CD14-positive monocyte (primary cell): ENCODE measurements around the gene SMARCD2. TPM values are rescaled to one million over a fixed set of nuclear protein-coding genes. Genes with fewer than 3 reads are reported as not detected.
A peak's percentile ranks its signal among the peaks of the same experiment; 100 is the strongest.

Experiments used
- DNase-seq, 3 donors: peaks; one replicate each; pipeline ENCODE4 v3.0.0-alpha.2; 2011 to 2022
- H2AFZ ChIP-seq: 2 replicates; pipeline ENCODE4 v1.6.0; 2012; ENCODE audit warnings: mild to moderate bottlenecking, low read depth, low read length, inconsistent platforms; ENCODE audit not compliant: insufficient read depth, poor library complexity, severe bottlenecking
- H3K27ac ChIP-seq, 2 donors: 1 replicate in 1 of 2; 2 replicates in 1 of 2; pipeline ENCODE4 v1.5.1; 2012 to 2013; ENCODE audit warnings: low read length in 2 of 2, control low read depth in 1 of 2, inconsistent platforms in 1 of 2, low read depth in 1 of 2, mild to moderate bottlenecking in 1 of 2
- H3K27me3 ChIP-seq, 2 donors: one replicate each; pipeline versions ENCODE4 v1.6.0 to v1.6.1; 2011 to 2013; ENCODE audit warnings: low read length in 2 of 2; ENCODE audit not compliant: control insufficient read depth in 2 of 2, insufficient read depth in 2 of 2
- H3K36me3 ChIP-seq, 2 donors: replicated peaks in 1 of 2; 1 replicate in 1 of 2; 2 replicates in 1 of 2; pipeline versions ENCODE4 v1.5.1 to v1.6.1; 2012 to 2013; ENCODE audit warnings: low read length in 2 of 2, control low read depth in 1 of 2, inconsistent platforms in 1 of 2, mild to moderate bottlenecking in 1 of 2; ENCODE audit not compliant: insufficient read depth in 2 of 2, control insufficient read depth in 1 of 2
- H3K4me1 ChIP-seq, 2 donors: 1 replicate in 1 of 2; 2 replicates in 1 of 2; pipeline versions ENCODE4 v1.5.1 to v1.6.1; 2012 to 2013; ENCODE audit warnings: low read length in 2 of 2, control low read depth in 1 of 2, inconsistent platforms in 1 of 2, mild to moderate bottlenecking in 1 of 2, moderate library complexity in 1 of 2; ENCODE audit not compliant: insufficient read depth in 2 of 2, control insufficient read depth in 1 of 2
- H3K4me2 ChIP-seq: replicated peaks from 2 replicates; pipeline ENCODE3; 2012; ENCODE audit warnings: low read length, moderate library complexity, mild to moderate bottlenecking; ENCODE audit not compliant: poor library complexity, severe bottlenecking; ENCODE audit errors: extremely low read depth
- H3K4me3 ChIP-seq, 3 experiments: fragments of 200-600 bp in 1 of 3; sonication (generic) in 1 of 3; replicated peaks in 1 of 3; 1 replicate in 2 of 3; 2 replicates in 1 of 3; pipeline ENCODE4 v1.5.1; 2011 to 2013; ENCODE audit warnings: low read length in 3 of 3, mild to moderate bottlenecking in 3 of 3, control low read depth in 2 of 3, low read depth in 2 of 3, inconsistent platforms in 1 of 3, moderate library complexity in 1 of 3
- H3K79me2 ChIP-seq: 2 replicates; pipeline ENCODE4 v1.6.0; 2012; ENCODE audit warnings: mild to moderate bottlenecking, control low read depth, inconsistent platforms, low read length, moderate library complexity; ENCODE audit not compliant: insufficient read depth
- H3K9ac ChIP-seq: 2 replicates; pipeline ENCODE4 v1.6.0; 2017; ENCODE audit warnings: low read length, mild to moderate bottlenecking; ENCODE audit not compliant: insufficient read depth, poor library complexity, severe bottlenecking
- H3K9me3 ChIP-seq, 2 donors: replicated peaks in 1 of 2; 1 replicate in 1 of 2; 2 replicates in 1 of 2; pipeline versions ENCODE4 v1.5.1 to v1.6.1; 2012 to 2013; ENCODE audit warnings: low read length in 2 of 2, control low read depth in 1 of 2; ENCODE audit not compliant: control insufficient read depth in 1 of 2, insufficient read depth in 1 of 2
- H4K20me1 ChIP-seq: 2 replicates; pipeline ENCODE4 v1.6.0; 2012; ENCODE audit warnings: mild to moderate bottlenecking, low read length, control low read depth, moderate library complexity; ENCODE audit not compliant: insufficient read depth
- H3K27ac Mint-ChIP-seq, 7 donors: one replicate each; pipeline ENCODE4 v1.8.0; 2020; ENCODE audit warnings: mild to moderate bottlenecking in 7 of 7, mixed read lengths in 7 of 7, moderate library complexity in 6 of 7, inconsistent platforms in 2 of 7
- H3K27me3 Mint-ChIP-seq, 3 donors: one replicate each; pipeline ENCODE4 v1.8.0; 2021 to 2022; ENCODE audit warnings: low read depth in 3 of 3, mild to moderate bottlenecking in 3 of 3, mixed read lengths in 3 of 3, moderate library complexity in 3 of 3, inconsistent platforms in 1 of 3
- H3K36me3 Mint-ChIP-seq, 2 donors: one replicate each; pipeline ENCODE4 v1.8.0; 2020; ENCODE audit warnings: mixed read lengths in 2 of 2, inconsistent platforms in 1 of 2, mild to moderate bottlenecking in 1 of 2
- H3K4me1 Mint-ChIP-seq: one replicate; pipeline ENCODE4 v1.8.0; 2020; ENCODE audit warnings: mild to moderate bottlenecking, mixed read lengths
- H3K4me3 Mint-ChIP-seq, 2 donors: one replicate each; pipeline ENCODE4 v1.8.0; 2020; ENCODE audit warnings: mild to moderate bottlenecking in 2 of 2, mixed read lengths in 2 of 2, moderate library complexity in 1 of 2
- H3K9me3 Mint-ChIP-seq, 7 donors: one replicate each; pipeline ENCODE4 v1.8.0; 2020 to 2022; ENCODE audit warnings: mixed read lengths in 7 of 7, mild to moderate bottlenecking in 6 of 7, moderate library complexity in 6 of 7, inconsistent platforms in 2 of 7
- CTCF ChIP-seq: fragments of 200-600 bp; IDR thresholded peaks from one replicate; pipeline ENCODE4 v1.8.0; 2022; ENCODE audit warnings: antibody characterized with exemption, mild to moderate bottlenecking
- WGBS: methylation state at CpG from one replicate; pipeline ENCODE4 v1.1.5; 2013; ENCODE audit warnings: missing lambda C conversion rate; ENCODE audit not compliant: insufficient coverage; 5-methylcytosine and 5-hydroxymethylcytosine counted together
- intact Hi-C, 2 donors: fragments of 100-400 bp; cut with micrococcal nuclease; formaldehyde crosslinking; loops; one replicate each; pipeline versions ENCODE4 v1.15.0 to v1.15.1; 2023
- polyA plus RNA-seq, 3 donors: library from polyadenylated mRNA; depleted of rRNA in 1 of 3; unstranded in 2 of 3; stranded (reverse) in 1 of 3; fragments of 300-500 nt in 2 of 3; fragments of >200 nt in 1 of 3; fragmentation: Illumina TruSeq in 2 of 3; gene quantifications; 1 replicate in 2 of 3; 2 replicates in 1 of 3; pipeline ENCODE4 v1.2.3, GENCODE V29; 2012 to 2021

SMARCD2 gene
- polyA plus RNA-seq, 3 donors, result 60.2 to 77.9 (median 64.0) TPM

DNA sequence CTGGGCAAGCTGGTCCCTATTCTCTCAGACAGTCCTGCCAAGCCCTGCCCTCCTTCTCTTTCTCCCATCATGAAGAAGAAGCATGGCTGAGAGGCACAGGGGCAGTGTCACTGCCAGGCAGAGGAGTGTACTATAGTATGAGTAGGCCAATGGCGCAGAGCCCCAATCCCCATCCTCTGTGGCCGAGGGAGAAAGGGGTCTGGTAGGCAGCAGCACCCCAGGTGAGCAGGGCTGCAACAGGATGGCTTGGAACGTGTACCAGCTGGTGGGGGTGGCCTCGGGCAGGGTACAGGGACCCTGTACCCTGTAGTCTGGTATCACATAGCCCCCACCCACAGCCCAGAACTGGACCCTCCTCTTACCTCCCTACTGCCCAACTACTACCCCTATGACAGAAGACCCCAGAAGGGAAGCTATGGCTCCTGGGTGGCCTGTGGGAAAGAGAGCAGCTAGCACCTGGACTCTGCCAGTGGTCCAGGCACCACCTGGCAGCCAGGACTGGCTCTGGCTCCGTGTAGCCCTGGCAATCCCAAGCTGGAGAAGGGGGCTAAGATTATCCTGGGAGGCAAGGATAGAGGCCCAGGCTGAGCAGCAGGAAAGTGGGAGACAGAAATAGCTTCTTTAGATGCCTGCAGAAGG is 4.4 kb downstream of the SMARCD2 start:
- Histone ChIP-seq H3K9me3 (no peaks in the 10 kb centered on the region), H2AFZ (no peak overlapping the region), H3K4me3 (no peak overlapping the region), H3K36me3 (peaks cover 36 to 48% of the 10 kb centered on the region in 2 donors), H3K4me1 (peaks cover 41 to 48% of the 10 kb centered on the region in 2 donors), H3K9ac (peak overlapping the region; percentile 8), H3K27me3 (no peaks in the 10 kb centered on the region), H4K20me1 (peaks cover 90% of the 10 kb centered on the region), H3K4me2 (no peak overlapping the region), H3K79me2 (peaks cover 84% of the 10 kb centered on the region), H3K27ac (peak overlapping the region in 1 of 2 donors; percentile 69)
- TF ChIP-seq CTCF, result no peak
- no peaks in the 10 kb centered on the region for H3K9me3 Mint-ChIP-seq
- peaks cover 0 to 3% (median 1%) of the 10 kb centered on the region in 3 donors for H3K27me3 Mint-ChIP-seq
- H3K36me3 Mint-ChIP-seq, result peaks cover 31 to 46% of the 10 kb centered on the region in 2 donors
- no peak overlapping the region for H3K4me3 Mint-ChIP-seq
- 86% methylated on average over 3 of the region's 5 CpGs for WGBS
- peak overlapping the region in 4 of 7 donors; percentile 16 to 72 (median 38) for H3K27ac Mint-ChIP-seq
- peaks cover 45% of the 10 kb centered on the region for H3K4me1 Mint-ChIP-seq
- intact Hi-C loops, result no loop called here
- DNase-seq, result no peak

- H2AFZ ChIP-seq, result no peak overlapping the region
- intact Hi-C loops, result no loop called here
- no peak overlapping the region for H3K9ac ChIP-seq
- H3K4me3 Mint-ChIP-seq, result no peak overlapping the region
- peaks cover 95% of the 10 kb centered on the region for H4K20me1 ChIP-seq
- H3K27ac Mint-ChIP-seq, result peak overlapping the region in 1 of 7 donors; percentile 58
- peaks cover 84% of the 10 kb centered on the region for H3K79me2 ChIP-seq
- WGBS, result 89% methylated on average over 12 of the region's 12 CpGs
- H3K27me3 Mint-ChIP-seq, result peaks cover 0 to 3% (median 1%) of the 10 kb centered on the region in 3 donors
- H3K4me3 ChIP-seq, result no peak overlapping the region
- H3K27me3 ChIP-seq, result no peaks in the 10 kb centered on the region
- no peak overlapping the region for H3K4me2 ChIP-seq
- peaks cover 37 to 52% of the 10 kb centered on the region in 2 donors for H3K36me3 Mint-ChIP-seq
- H3K27ac ChIP-seq, result no peak overlapping the region
- peaks cover 41 to 48% of the 10 kb centered on the region in 2 donors for H3K4me1 ChIP-seq
- H3K36me3 ChIP-seq, result peaks cover 42 to 54% of the 10 kb centered on the region in 2 donors
- no peak for TF ChIP-seq CTCF
- peaks cover 45% of the 10 kb centered on the region for H3K4me1 Mint-ChIP-seq
- H3K9me3 ChIP-seq, result no peaks in the 10 kb centered on the region
- H3K9me3 Mint-ChIP-seq, result no peaks in the 10 kb centered on the region
- DNase-seq, result no peak
These were observed 5.0 kb downstream of the SMARCD2 start for GRCh38 chr17:63837480-63837879.
